HG03354 (cell line): Measurements from ENCODE around the gene DKKL1.
A peak's percentile ranks its signal among the peaks of the same experiment; 100 is the strongest.
"Not testable (repeated sequence)": the region's sequence is repeated elsewhere in the genome, so short reads cannot be mapped to it uniquely, and the experiment has no call there.

ENCODE experiments used
- ATAC-seq: cut with Tn5 transposase; IDR thresholded peaks from one replicate; pipeline ENCODE4 v1.9.1; 2021; ENCODE audit warnings: mild to moderate bottlenecking; ENCODE audit not compliant: unreplicated experiment, poor library complexity, severe bottlenecking

DKKL1 gene

GRCh38 chr19:49363268-49364082, at the start of gene DKKL1:
DKKL1 (plus strand) TSS chr19:49363877; CDS start chr19:49363999, 122 bp downstream.
- ATAC-seq = peak; percentile 57

GRCh38 chr19:49315111-49315510, 48.6 kb upstream of the DKKL1 start:
- ATAC-seq = no peak

- ATAC-seq = no peak
These were observed 47.4 kb upstream of the DKKL1 start for GRCh38 chr19:49316284-49316683.

- no peak for ATAC-seq
These were observed 45.4 kb upstream of the DKKL1 start for GRCh38 chr19:49318296-49318695.

GRCh38 chr19:49324801-49325576, 38.7 kb upstream of the DKKL1 start, which contains the start of gene SLC6A16:
SLC6A16 (minus strand) TSS chr19:49325191; CDS start chr19:49311347, 13,844 bp downstream.
- ATAC-seq = no peak

GRCh38 chr19:49325756-49326155, 37.9 kb upstream of the DKKL1 start:
- ATAC-seq = not testable (repeated sequence)

- ATAC-seq = no peak
These were observed 37.4 kb upstream of the DKKL1 start for GRCh38 chr19:49326165-49326704.

- ATAC-seq = no peak
These were observed 35.7 kb upstream of the DKKL1 start for GRCh38 chr19:49327878-49328544.

GRCh38 chr19:49328741-49329140, 34.9 kb upstream of the DKKL1 start:
- ATAC-seq = no peak

GRCh38 chr19:49331187-49331586, 32.5 kb upstream of the DKKL1 start:
- not testable (repeated sequence) for ATAC-seq

GRCh38 chr19:49331616-49332055, 32.0 kb upstream of the DKKL1 start:
- peak; percentile 63 for ATAC-seq

- ATAC-seq = not testable (repeated sequence)
These were observed 30.8 kb upstream of the DKKL1 start for GRCh38 chr19:49332691-49333417.

GRCh38 chr19:49333418-49333805, 30.3 kb upstream of the DKKL1 start:
- ATAC-seq = no peak

GRCh38 chr19:49333811-49334288, 29.8 kb upstream of the DKKL1 start:
- ATAC-seq = peak; percentile 54

- ATAC-seq = no peak
These were observed 28.4 kb upstream of the DKKL1 start, which contains the start of gene CD37 for GRCh38 chr19:49335071-49335783. CD37 (plus strand) TSS chr19:49335406; CDS start chr19:49335541, 135 bp downstream.

GRCh38 chr19:49335784-49336481, 27.7 kb upstream of the DKKL1 start:
- no peak for ATAC-seq

GRCh38 chr19:49336482-49337266, 27.0 kb upstream of the DKKL1 start:
- ATAC-seq = no peak
